Prostate gland (tissue), 2 donors: ENCODE results near the gene ADI1.

Experiments used
- POLR2A ChIP-seq: fragments of 450-650 bp; IDR thresholded peaks from one replicate; pipeline ENCODE4 v1.6.1; 2016; ENCODE audit warnings: antibody characterized with exemption, mild to moderate bottlenecking
- POLR2AphosphoS5 ChIP-seq: sonication (generic); formaldehyde crosslinking; IDR thresholded peaks from one replicate; pipeline ENCODE4 v1.6.1; 2017; ENCODE audit warnings: antibody characterized with exemption
- TF ChIP-seq, protein P1 (sequence below), 4 experiments: fragments of 200-600 bp in 2 of 4; fragments of 450-650 bp in 2 of 4; sonication (generic) in 2 of 4; IDR thresholded peaks; 1 replicate in 3 of 4; 2 replicates in 1 of 4; pipeline ENCODE4 v1.5.1; 2016 to 2019; ENCODE audit warnings: antibody characterized with exemption in 4 of 4, mild to moderate bottlenecking in 2 of 4, moderate library complexity in 2 of 4

GRCh38 chr2:3557639-3558204, 38.4 kb upstream of the ADI1 start:
- TF ChIP-seq POLR2A (no peak), POLR2AphosphoS5 (no peak)
- TF ChIP-seq, protein P1, sequence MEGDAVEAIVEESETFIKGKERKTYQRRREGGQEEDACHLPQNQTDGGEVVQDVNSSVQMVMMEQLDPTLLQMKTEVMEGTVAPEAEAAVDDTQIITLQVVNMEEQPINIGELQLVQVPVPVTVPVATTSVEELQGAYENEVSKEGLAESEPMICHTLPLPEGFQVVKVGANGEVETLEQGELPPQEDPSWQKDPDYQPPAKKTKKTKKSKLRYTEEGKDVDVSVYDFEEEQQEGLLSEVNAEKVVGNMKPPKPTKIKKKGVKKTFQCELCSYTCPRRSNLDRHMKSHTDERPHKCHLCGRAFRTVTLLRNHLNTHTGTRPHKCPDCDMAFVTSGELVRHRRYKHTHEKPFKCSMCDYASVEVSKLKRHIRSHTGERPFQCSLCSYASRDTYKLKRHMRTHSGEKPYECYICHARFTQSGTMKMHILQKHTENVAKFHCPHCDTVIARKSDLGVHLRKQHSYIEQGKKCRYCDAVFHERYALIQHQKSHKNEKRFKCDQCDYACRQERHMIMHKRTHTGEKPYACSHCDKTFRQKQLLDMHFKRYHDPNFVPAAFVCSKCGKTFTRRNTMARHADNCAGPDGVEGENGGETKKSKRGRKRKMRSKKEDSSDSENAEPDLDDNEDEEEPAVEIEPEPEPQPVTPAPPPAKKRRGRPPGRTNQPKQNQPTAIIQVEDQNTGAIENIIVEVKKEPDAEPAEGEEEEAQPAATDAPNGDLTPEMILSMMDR (IDR thresholded peaks at IDR 0.05), result no peak
